ENCODE measurements around the gene CREB3L1.

Gene CREB3L1, protein sequence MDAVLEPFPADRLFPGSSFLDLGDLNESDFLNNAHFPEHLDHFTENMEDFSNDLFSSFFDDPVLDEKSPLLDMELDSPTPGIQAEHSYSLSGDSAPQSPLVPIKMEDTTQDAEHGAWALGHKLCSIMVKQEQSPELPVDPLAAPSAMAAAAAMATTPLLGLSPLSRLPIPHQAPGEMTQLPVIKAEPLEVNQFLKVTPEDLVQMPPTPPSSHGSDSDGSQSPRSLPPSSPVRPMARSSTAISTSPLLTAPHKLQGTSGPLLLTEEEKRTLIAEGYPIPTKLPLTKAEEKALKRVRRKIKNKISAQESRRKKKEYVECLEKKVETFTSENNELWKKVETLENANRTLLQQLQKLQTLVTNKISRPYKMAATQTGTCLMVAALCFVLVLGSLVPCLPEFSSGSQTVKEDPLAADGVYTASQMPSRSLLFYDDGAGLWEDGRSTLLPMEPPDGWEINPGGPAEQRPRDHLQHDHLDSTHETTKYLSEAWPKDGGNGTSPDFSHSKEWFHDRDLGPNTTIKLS

GRCh38 chr11:46277622-46278386 is at the start of gene CREB3L1:
TSS of gene CREB3L1 (plus strand) at chr11:46277662. CDS start at chr11:46278112, 450 bp downstream.
- no peak for DNase-seq

GRCh38 chr11:46229230-46229629 is 48.2 kb upstream of the CREB3L1 start:
- no peak for DNase-seq

DNA sequence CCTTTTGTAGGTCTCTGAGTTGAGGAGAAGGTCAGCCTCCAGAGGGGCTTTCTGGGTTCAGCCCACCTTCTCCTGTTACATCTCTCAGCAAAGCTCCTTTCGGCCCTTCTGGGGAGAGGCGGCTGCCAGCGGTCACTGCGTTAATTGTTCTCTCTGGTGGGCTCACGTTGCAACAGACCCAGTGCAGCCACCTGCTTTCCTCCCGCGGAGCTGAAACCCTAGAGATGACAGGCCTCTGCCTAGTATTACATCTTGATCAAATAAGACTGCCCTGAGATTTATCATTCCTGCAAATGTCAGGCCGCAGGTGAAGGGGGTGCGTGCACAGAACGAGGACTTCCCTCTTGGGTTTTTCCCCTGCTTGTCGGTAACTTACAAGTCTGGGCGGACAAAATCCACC is 43.2 kb upstream of the CREB3L1 start:
- DNase-seq, result no peak

- no peak for DNase-seq
Observed at GRCh38 chr11:46235777-46236688, 41.4 kb upstream of the CREB3L1 start.

- no peak for DNase-seq
Observed at GRCh38 chr11:46236918-46237247, 40.6 kb upstream of the CREB3L1 start.

DNA sequence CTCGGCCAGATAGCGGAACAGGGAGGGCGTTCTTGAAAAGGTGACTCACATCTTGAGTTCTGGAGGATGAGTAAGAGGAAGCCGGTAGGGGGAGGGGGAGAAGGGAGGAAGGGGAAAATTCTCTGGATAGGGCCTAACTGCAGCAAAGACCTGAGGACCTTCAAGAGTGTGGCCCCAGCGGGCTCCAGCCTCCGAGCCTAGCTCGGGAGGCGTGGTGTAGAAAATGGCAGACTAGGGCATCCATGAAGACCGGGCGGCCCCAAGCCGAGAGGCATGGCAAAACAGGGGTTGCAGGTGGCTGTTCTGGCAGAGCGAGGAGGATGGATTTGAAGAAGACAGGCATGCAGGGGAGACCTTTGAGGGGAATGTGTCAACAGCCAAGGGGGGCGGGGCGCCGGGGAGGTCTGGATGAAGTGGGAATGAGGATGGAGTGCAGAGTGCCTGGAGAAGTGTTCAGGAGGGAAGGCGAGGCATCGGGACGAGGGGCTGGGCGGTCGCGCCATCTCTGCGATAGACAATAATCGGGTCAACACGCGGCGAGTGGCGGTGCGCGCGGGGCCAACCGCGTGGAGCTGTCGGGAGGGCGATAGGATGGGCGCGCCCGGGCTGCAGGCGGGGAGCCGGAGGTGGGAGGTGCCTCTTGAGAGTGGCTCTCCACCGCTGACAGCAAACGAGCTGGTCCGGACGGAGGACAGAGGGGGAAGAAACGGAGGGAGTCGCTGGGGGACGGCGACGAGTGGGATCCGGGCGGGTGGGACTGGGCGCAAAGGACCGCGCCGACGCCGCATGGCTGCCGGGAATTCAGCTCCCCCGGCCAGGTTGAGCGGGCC is 40.0 kb upstream of the CREB3L1 start:
- DNase-seq, result no peak

- DNase-seq, result no peak
Observed at GRCh38 chr11:46238078-46238966, 39.1 kb upstream of the CREB3L1 start.

GRCh38 chr11:46238967-46239800 is 38.3 kb upstream of the CREB3L1 start:
- DNase-seq, result peak; percentile 57

DNA sequence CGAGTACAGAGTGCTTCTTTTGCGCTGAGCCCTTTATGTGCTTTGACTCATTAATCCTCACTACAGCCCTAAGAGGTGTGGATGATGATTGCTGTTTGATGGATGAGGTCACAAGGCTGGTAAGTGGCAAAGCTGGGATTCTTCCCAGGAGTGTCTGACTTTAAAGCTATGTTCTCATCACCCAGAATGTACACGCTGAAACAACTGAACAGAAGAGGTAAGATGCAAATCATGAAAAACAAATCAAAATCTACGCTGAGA is 37.7 kb upstream of the CREB3L1 start:
- DNase-seq, result no peak

DNA sequence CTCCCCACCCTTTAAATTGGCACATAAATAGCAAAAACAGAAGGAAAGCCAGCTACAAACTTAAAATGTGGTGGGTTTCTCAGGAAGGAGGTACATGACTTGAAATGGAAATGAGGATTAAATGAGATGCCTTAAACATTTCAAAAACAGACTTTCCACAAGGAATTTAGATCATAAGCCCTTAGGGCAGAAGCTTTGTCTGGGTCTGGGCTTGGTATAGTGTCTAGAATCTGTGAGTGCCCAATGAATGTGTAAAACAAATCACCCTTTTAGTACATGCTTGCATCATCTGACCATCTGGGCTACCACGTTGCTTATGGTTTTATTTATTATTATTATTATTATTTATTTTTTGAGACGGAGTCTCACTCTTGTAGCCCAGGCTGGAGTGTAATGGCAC is 37.1 kb upstream of the CREB3L1 start:
- DNase-seq, result no peak

DNA sequence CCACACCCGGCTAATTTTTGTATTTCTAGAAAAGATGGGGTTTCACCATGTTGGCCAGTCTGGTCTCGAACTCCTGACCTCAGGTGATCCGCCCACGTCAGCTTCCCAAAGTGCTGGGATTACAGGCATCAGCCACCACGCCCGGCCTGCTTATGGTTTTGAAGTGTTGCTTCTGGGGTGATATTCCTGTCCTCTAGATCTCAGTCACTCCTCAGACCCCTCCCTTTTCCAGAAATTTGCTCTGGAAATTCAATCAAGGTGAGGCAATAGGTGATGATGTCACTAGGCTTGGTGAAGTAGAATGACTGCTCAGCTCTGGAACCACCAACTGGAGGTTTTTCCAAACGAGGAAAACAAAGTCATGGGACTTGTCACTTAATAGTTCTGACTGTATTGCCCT is 36.6 kb upstream of the CREB3L1 start:
- no peak for DNase-seq

DNA sequence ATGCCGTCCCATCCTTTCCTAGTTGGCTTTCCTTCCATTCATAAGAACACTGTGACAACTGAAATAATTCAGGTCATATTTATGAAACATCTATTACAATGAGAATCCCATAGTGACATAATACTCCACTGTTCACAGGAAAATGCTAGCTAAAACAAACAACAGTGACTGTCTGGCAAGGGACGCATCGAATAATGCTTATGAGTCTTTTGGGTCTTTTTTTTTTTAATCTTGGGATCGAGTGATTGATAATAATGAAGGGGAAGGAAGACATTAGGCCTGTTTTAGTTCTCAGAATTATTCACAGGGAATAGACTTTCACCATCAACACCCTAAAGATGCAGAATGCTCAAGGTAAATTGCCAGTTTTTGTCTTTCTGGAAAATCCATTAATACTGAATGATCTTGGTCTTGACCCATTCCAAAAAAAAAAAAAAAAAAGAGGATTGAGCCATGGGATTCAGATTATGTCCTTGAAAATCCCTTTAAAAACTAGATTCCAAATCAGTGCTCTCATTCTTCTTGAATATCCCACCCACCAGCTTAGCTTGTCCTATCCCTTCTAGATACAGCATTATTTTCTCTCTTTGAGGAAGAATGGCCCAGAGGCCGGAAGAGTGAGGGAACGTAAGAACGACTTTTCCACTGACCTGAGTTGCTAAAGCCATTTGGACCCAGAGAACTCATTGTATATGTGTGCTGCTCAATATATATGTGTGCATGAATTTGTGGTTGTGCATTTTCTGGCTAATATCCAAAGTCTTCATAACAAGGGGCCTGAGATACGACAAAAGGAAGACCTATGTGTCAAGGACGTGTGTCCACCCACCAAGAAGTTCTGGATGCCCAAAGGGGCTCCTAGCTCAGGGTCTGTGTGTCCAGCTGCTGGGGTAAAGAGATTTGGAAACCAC is 35.2 kb upstream of the CREB3L1 start:
- no peak for DNase-seq

DNA sequence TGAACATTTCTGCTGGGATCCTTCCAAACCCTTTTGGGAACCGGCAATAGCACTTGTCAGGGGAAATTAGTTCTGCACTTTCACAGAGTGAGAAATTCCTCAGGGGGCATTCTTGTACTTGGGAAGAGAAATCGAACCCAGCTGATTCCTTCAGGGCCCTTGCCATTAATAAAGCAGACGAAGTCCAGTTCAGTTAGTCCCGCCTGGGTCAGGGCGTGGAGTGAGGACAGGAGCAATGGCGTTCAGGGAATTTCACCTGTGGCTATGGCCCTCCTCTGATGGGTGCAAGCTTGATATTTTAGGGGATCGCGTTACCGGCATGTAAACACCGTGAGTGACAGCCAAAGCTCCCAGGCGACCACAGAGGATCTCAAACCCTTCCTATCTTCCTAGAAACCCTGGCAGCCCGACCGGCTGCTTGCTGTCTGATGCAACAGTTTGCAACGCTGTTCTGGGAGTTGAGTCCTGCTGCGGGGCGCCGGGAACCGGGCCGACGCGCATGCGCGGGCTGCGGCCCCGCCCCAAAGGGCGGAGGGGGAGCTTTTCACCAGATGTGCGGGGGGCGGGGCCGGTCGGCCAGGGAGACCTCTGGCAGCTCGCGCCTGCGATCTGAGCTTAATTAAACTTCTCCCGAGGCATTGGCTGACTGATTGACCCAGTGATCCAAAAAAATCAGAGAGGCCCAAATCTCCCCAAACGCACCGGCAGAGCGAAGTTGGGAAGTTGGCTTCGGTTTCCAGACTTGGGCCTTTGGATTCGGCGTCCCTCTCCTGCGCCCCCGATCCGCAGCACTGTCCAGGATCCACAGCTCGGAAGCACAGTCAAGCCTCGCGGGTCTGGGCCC is 34.3 kb upstream of the CREB3L1 start:
- peak; percentile 67 for DNase-seq

GRCh38 chr11:46243796-46244109 is 33.7 kb upstream of the CREB3L1 start:
- DNase-seq, result no peak

DNA sequence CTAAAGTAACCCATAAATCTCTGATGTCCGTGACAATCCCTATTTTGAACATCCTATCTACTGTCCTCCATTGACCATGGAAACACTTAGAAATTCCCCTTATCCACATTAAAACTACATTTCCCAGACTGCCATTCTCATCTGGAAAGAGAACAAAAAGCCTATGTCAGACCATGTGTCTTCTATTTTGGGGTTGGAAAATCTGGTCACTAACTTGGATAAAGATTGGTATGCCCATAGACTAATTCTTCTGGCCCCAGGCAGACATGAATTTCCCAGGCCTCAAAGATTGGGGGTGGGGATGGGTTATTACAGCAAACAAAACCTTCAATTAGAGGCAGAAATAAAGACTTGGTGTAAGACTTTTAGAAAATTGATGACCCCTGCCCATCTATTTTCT is 30.9 kb upstream of the CREB3L1 start:
- no peak for DNase-seq

DNA sequence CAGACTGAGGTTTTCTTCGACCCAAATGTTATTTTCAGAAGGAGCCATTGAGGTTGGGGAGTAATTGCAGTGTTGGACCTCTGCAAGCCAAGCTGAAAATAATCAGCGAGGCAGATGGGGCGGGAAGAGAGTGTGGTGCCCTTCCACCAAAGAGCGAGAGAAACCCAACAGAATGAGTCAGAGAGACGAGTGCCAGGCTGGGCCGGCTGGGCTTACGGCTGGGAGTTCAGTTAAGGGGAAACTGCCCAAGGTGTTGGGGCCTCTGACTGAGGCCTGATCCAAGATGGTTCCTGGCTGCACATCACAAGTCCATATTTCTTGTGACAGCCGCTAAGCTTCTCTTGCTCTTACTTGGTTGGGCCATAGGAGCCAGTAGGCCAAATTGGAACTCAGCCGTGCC is 30.4 kb upstream of the CREB3L1 start:
- no peak for DNase-seq

DNA sequence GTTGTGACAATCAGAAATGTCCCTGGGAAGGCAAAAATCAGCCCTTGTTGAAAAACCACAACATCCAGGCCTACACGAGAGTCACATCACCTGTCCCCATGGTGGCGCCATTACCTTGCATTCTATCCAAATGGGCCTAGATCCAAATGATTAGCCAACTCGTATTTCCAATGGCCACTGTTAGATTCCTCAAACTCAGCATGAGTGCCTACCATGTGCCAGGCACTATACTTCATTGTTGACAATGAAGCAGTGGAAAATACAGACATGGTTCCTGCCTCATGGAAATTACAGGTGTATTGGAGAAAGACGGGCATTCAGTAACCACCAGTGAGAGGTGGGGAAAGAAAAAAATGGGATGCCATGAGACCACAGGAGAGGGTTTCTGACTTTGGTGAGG is 29.8 kb upstream of the CREB3L1 start:
- DNase-seq, result peak; percentile 83

GRCh38 chr11:46248289-46249102 is 29.0 kb upstream of the CREB3L1 start:
- DNase-seq, result no peak

Measured in NCI-H2029 treated with DMSO at 0.1 percent for 48 hours (cell line).